ENCODE results near the gene TADA2B. TPM values are rescaled to one million over a fixed set of nuclear protein-coding genes. Genes with fewer than 3 reads are reported as not detected.

TADA2B gene
- total and polyA plus RNA-seq, 2 of the 4 experiments (the other 2 are of a cell fraction), result 6.1 to 8.6 TPM

- intact Hi-C loops (cut with micrococcal nuclease) (no loop called here), in situ Hi-C loops (cut with MboI; ENCODE audit: low sequenced_read_pairs) (no loop called here), dilution Hi-C loops (cut with HindIII; ENCODE audit: low sequenced_read_pairs, unreplicated experiment) (no loop called here)
- Histone ChIP-seq H3K4me1 (ENCODE audit: control insufficient read depth, insufficient read depth, low read length) (peaks cover 2% of the 10 kb centered on the region; the same call in 1 of the 2 replicates), H3K27ac (ENCODE audit: insufficient read depth, low read length) (no peak overlapping the region), H3K36me3 (ENCODE audit: control insufficient read depth, insufficient read depth, low read length) (peaks cover 34% of the 10 kb centered on the region), H2AFZ (replicated peaks; ENCODE audit: low read length, poor library complexity) (no peak overlapping the region), H2BK120ac (ENCODE audit: low read depth, low read length) (no peak overlapping the region), H2AK9ac (replicated peaks; ENCODE audit: low read depth, low read length, poor library complexity) (no peak overlapping the region), H3K9ac (ENCODE audit: low read depth, low read length) (no peak overlapping the region), H3K4ac (ENCODE audit: low read depth, low read length) (no peak overlapping the region), H3K4me2 (ENCODE audit: low read depth, low read length) (no peak overlapping the region), H4K20me1 (ENCODE audit: insufficient read depth, low read length) (no peaks in the 10 kb centered on the region), H4K8ac (ENCODE audit: low read depth in 2 of 2, low read length in 2 of 2) (no peak overlapping the region), H3K18ac (ENCODE audit: low read depth, low read length) (no peak overlapping the region), H3K23ac (ENCODE audit: low read depth, low read length) (no peak overlapping the region), H2BK15ac (ENCODE audit: low read depth, low read length) (no peak overlapping the region), H3K4me3 (ENCODE audit: insufficient read depth, low read depth, low read length) (no peak overlapping the region), H3K9me1 (ENCODE audit: insufficient read depth, low read length) (no peaks in the 10 kb centered on the region), H3K56ac (ENCODE audit: extremely low read depth, insufficient read depth, low read length) (no peak overlapping the region), H2BK20ac (ENCODE audit: low read depth, low read length) (no peak overlapping the region), H3K27me3 (ENCODE audit: control insufficient read depth, insufficient read depth, low read length) (no peaks in the 10 kb centered on the region), H4K91ac (ENCODE audit: insufficient read depth, low read depth, low read length) (no peak overlapping the region), H3K79me1 (ENCODE audit: low read depth in 1 of 2, low read length in 2 of 2) (peaks cover 12 to 27% of the 10 kb centered on the region in 2 experiments; a peak in 3 of 4 replicates), H2AK5ac (ENCODE audit: low read depth, low read length) (no peak overlapping the region), H3K14ac (replicated peaks; ENCODE audit: low read depth, low read length) (no peak overlapping the region; the same call in 1 of the 2 replicates), H3K9me3 (ENCODE audit: control insufficient read depth, insufficient read depth, low read length) (no peaks in the 10 kb centered on the region), H4K5ac (ENCODE audit: low read depth, low read length) (no peak overlapping the region), H2BK5ac (ENCODE audit: low read depth, low read length, poor library complexity, severe bottlenecking) (no peak overlapping the region)
- DNase-seq, result peak; percentile 36
- ChIA-PET POLR2A (ENCODE audit: unreplicated experiment) (no interaction called here), CTCF (interaction anchor here (0.7 to 1.0 kb wide), 3 partner anchors 9 to 14 kb away, joined by 3 read pairs; no protein-coding TSS in a partner anchor)
- no CpG with 5 or more reads among the region's 2 CpGs for WGBS, 2 experiments (ENCODE audit: extremely low coverage in 2 of 2, insufficient read length in 1 of 2)
- no peak for TF ChIP-seq FOS (IDR thresholded peaks at IDR 0.05; ENCODE audit: low read depth, low read length)
- peak; percentile 24; the same call in 1 of the 2 replicates for ATAC-seq (ENCODE audit: low read depth)
- BruUV-seq (replicated peaks), result no TSS peak
Observed at GRCh38 chr4:7007944-7008343, 35.2 kb upstream of the TADA2B start.

Measured in IMR-90 (cell line).